Globus pallidus (tissue), 1 donor: ENCODE results near the gene PIAS4.

ENCODE experiments used
- DNase-seq: peaks from one replicate; pipeline ENCODE4 v3.0.0-alpha.2; 2015; ENCODE audit warnings: low spot score

Gene PIAS4

GRCh38 chr19:4077800-4078684, 70.5 kb downstream of the PIAS4 start:
- DNase-seq = no peak

DNA sequence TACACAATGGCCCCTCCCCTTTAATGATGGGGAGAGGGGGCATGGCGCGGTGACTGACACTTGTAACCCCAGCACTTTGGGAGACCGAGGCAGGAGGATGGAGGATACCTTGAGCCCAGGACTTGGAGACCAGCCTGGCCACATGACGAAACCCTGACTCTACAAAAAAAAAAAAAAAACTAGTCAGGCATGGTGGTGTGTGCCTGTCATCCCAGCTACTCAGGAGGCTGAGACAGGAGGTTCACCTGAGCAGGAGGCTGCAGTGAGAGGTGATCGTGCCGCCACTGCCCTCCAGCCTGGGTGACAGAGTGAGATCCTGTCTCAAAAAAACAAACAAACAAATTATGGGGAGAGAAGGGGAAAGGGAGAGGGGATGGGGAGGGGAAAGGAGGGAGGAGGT, 72.9 kb downstream of the PIAS4 start:
- no peak for DNase-seq

DNA sequence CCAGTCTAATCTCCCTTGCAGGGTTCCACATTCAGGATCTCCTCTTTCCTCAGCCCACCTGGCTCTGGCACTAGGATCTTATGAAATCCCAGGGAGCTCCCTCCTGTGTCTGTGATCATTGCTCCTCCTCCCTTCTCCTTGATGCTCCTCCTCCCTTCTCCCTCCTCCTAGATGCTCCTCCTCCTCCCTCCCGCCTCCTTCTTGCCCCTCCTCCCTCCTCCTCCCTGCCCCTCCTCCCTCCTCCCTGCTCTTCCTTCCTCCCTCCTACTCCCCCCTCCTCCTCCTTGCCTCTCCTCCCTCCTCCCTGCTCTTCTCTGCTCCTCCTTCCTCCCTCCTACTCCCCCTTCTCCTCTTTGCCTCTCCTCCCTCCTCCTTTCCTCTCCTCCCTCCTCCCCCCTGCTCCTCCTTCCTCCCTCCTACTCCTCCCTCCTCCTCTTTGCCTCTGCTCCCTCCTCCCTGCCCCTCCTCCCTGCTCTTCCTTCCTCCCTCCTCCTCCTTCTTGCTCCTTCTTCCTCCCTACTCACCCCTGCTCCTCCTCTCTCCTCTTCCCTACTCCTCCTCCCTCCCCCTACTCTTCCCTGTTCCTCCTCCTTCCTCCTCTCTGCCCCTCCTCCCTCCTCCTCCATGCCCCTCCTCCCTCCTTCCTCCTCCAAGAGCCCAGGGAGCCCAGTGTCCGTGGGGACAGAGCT, 74.0 kb downstream of the PIAS4 start:
- DNase-seq = no peak

DNA sequence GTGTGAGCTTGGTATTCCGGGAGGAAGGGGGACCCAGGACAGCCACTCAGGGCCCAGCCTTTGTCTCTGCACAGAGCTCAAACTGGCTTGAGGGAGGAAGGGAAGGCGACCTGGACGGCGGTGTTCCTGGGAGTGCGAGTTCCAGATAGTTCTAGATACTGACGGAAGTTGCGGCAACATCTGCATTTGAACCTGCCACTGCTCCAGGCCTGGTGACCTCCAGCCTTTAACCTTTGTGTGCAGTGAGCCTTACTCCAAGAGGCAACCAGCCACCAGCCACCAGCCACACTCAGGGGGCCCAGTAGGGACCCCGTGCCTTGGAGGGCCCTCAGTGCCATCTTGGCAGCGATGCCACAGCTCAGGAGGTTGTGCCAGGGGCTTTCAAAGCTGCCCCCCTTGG, 74.6 kb downstream of the PIAS4 start:
- DNase-seq = no peak

- DNase-seq = no peak
These were observed 76.4 kb downstream of the PIAS4 start for GRCh38 chr19:4083677-4084546.

DNA sequence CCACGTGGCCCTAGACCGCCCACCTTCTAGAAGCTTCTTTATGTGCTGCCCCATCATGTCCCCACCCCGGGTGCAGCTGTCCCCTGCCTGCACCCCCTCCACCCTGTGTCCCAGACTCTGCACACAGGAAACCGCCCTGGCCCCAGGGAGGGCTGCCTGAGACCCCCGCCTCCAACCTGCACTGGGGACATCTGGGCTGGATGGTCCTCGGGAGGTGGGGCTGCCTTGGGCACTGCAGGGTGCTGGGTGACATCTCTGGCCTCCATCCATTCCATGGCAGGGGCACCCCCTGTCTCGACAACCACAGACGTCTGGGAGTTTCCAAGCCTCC, 77.0 kb downstream of the PIAS4 start:
- no peak for DNase-seq

- DNase-seq = no peak
These were observed 78.9 kb downstream of the PIAS4 start for GRCh38 chr19:4086411-4086867.

DNA sequence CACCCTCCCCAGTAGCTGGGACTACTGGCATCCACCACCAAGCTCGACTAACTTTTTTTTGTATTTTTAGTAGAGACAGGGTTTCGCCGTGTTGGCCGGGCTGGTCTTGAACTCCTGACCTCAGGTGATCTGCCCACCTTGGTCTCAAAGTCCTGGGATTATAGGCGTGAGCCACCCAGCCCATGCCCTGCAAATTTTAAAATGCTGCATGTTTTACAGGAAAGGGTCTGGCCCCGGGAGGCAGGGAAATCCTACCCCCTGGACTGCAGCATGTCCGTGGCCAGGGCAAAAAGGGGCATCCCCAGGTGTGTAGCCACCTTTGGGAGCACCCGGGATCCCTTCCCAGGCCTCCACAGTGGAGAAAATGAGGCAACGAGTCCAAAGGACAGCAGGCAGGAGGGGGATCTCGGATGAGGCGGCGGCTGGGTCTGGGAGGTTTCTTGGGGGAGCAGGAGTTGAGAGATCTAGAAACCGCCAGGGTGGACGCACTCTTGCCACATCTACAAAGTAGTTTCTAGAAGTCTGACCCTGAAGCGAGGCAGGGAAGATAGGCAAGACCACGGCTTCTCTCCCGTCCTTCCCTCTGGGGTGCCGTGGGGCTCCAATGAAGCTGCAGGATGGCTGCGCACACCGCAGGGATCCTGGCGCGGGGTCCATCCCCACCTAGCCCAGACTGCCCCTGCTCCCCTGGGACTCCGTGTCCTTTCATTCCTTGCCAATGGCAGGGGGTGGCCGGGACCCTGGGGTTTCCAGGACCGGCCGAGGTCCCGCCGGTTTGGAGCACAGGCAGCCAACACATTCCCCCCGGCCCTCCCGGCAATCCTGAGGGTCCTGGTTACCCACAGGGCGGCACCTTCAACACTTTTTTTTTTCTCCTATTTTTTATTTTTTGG, 80.5 kb downstream of the PIAS4 start:
- no peak for DNase-seq

DNA sequence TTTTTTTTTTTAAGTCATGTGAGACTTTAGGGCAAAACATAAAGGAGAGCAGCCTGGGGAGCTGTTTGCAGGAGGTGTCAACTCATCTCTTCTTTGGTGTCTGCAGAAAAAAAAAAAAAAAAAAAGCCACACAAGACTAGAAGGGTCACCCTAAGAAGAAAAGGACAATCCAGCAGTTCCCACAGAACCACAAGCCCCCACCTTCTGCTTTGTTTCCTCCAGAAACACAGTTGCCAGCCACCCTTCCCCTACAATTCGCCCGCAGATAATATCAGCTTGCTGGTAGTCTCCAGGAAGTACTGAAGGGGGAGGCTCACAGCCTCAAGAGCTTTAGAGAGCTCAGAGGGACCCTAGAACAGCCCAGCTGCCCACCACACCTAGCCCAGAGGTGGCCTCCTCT, 81.4 kb downstream of the PIAS4 start:
- DNase-seq = no peak
